RPMI7951 (cell line): ENCODE results near the gene FGF2. TPM values are rescaled to one million over a fixed set of nuclear protein-coding genes. Genes with fewer than 3 reads are reported as not detected.
"Not testable (repeated sequence)": the region's sequence is repeated elsewhere in the genome, so short reads cannot be mapped to it uniquely, and the experiment has no call there.

ENCODE experiments used
- DNase-seq: peaks from one replicate; pipeline ENCODE4 v3.0.0-alpha.2; 2012; ENCODE audit warnings: low read depth
- total RNA-seq: library from RNA; depleted of rRNA; stranded (reverse); fragments of >200 nt; shearing (Covaris generic); gene quantifications from 2 replicates; pipeline ENCODE4 v1.2.3, GENCODE V29; 2014

FGF2 gene
- total RNA-seq, 1 experiment from 2014 or later = 4.1 TPM

DNA sequence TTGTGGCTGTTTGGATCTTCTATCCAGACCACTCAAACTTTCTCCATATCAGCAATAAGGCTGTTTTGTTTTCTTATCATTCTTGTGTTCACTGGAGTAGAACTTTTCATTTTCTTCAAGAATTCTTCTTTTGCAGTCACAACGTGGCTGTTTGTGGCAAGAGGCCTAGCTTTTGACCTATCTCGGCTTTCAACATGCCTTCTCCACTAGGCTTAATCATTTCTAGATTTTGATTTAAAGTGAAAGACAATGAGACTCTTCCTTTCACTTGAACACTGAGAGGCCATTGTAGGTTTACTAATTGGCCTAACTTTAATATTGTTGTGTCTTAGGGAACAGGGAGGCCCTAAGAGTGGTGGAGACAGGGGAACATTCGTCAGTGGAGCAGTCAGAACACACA, 19.1 kb downstream of the FGF2 start:
- no peak for DNase-seq

DNA sequence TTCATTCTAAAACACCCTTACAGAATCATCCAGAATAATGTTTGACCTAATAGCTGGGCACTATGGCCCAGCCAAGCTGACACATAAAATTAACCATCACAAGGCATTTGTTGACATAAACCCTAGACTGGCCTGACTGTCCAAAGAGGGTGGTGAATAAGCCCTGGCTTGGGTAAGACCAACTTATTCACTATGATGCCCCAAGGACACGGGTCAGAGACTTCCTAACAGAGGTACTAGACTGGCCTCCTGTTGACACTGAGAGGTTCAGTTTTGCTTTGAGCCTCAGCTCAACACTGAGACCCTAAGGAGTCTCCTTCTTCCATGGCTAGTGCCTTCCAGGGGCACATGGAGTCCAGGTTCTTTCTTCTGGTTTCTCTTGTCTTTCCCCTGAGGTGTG, 21.3 kb downstream of the FGF2 start:
- DNase-seq = no peak

GRCh38 chr4:122849789-122850188, 23.2 kb downstream of the FGF2 start:
- DNase-seq = not testable (repeated sequence)

- DNase-seq = no peak
Observed at GRCh38 chr4:122851568-122851967, 24.9 kb downstream of the FGF2 start.

- DNase-seq = peak; percentile 28
Observed at GRCh38 chr4:122854447-122855352, 28.1 kb downstream of the FGF2 start.

DNA sequence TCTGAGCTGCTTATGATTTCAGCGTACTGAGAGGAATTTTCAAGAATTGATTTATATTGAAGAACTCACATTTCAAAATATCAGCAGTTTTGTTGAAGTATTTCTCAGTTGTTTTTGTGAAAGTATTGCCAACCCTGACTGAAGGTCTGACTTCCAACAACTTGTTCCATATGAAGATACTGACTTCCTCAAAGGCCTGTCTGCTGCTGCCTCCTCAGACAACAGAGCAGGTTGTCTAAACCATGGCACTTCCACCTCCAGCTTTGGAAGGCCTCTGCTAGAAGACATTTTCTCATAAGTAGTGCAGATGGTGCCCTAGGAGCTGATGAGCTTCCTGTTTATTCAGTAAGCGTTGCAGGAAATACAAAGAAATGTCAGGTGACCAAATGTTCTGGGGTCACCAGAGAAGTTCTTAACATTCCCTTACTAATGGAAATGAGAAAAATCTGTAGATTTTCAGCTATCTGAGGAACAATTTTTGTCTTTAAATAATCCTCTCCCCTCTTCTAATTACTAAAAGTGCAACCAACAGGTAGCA, 28.8 kb downstream of the FGF2 start:
- no peak for DNase-seq

GRCh38 chr4:122857160-122857559, 30.5 kb downstream of the FGF2 start:
- DNase-seq = no peak

DNA sequence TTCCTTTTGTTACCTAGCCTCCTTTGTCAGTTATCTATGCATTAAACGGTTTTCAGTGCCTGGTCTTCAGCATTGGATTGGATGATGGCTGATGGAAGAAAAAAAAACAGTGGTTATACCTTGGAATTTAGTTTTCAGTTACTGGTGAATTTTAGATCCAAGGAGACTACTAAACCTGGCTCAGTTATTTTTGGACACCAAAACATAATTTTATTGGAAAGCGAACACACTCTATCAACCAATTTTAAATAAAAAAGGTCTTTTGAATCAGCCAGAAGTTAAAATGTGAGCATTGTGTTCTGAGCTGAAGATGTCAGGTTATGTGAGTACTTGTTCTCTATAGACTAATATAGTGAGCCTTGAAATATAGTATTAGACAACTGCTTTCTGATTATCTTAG, 32.1 kb downstream of the FGF2 start:
- no peak for DNase-seq

DNA sequence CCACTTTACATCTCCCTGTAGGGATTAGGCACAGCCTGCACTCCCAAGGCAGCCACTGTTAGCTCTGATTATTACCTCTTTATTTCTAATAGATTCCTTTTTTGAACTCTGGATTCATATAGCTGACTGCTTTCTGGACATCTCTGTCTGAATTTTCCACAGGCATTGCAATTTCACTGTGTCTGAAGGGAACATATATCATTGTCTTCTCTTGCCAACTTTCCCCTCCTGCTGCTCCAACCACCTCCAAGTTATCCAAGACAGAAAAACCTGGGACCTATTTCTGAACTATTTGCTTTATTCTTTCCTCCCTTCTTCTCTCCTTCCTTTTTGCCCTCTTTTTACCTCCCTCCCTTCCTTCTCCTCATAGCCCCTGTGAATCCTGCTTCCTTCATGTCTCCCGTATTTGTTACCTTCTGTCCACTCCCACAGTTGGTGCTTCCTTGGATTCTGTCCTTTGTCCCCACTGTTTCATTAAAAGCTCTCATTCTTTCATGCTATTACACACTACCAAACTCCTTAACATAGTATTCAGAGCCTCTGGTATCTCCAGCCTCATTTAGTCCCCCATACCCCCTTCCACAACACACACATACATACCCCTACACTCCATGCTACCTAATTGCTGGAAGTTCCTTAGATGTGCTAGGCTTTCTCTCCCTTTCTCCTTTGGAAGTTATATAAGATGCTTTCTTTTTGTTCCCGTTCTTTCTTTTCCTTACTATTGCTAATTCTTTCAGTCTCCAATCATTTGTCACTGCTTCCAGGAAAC, 34.7 kb downstream of the FGF2 start:
- DNase-seq = no peak

DNA sequence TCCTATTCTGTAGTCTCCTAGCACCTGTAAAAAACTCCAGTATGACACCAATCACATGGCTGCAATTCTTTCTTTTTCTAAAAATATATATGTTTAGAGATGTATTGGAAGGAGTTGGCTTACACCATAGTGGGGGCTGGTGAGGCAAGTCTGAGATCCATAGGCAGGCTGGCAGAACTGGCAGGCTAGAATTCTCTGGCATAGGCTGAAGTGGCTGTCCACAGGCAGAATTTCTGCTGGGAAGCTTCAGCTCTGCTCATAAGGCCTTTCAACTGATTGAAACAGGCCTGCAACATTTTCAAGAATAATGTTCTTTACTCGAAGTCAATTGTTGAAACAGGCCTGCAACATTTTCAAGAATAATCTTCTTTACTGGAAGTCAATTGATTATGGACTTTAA, 37.0 kb downstream of the FGF2 start:
- DNase-seq = no peak

DNA sequence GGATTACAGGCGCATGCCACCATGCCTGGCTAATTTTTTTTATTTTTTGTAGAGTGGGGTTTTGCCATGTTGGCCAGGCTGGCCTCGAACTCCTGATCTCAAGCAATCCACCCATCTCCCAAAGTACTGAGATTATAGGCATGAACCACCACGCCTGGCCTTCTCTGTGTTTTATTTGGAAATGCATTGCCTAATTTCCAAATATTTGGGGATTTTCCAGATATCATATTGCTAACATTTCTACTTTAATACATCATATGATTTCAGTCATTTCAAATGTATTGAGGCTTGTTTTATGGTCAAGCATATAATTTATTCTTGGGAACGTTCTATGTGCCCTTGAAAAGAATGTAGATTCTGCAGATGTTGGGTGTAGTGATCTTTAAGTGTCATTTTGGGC, 38.8 kb downstream of the FGF2 start:
- no peak for DNase-seq

DNA sequence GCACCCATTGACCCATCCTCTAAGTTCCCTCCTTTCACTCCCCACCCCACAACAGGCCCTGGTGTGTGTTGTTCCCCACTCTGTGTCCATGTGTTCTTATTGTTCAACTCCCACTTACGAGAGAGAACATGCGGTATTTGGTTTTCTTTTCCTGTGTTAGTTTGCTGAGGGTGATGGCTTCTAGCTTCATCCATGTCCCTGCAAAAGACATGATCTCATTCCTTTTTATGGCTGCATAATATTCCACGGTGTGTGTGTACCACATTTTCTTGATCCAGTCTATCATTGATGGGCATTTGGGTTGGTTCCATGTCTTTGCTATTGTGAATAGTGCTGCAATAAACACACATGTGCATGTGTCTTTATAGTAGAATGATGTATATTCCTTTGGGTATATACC, 41.6 kb downstream of the FGF2 start:
- not testable (repeated sequence) for DNase-seq

DNA sequence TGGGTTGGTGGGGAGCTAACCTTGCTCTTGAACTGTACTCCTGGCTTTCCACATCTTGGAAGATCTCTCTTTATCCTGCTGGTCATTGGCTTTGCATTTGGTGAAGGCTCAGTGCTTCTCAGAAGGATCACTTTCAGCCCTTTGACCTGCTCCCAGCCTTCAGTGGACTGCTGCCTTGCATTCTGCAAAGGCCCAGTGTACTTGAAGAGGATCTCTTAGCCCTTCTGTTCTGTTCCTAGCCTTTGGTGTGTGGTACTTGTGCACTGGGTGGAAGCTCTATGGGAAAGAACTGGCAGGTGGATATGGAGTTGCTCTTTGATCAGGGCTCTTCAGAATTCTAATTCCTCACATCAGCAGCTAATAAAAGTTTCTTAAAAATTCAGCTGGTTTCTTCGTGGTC, 46.5 kb downstream of the FGF2 start:
- no peak for DNase-seq

- DNase-seq = peak; percentile 50
Observed at GRCh38 chr4:122873821-122874593, 47.4 kb downstream of the FGF2 start.

- no peak for DNase-seq
Observed at GRCh38 chr4:122875949-122876348, 49.3 kb downstream of the FGF2 start.

- DNase-seq = no peak
Observed at GRCh38 chr4:122876456-122876855, 49.8 kb downstream of the FGF2 start.

GRCh38 chr4:122879001-122879400, 52.4 kb downstream of the FGF2 start:
- DNase-seq = no peak

DNA sequence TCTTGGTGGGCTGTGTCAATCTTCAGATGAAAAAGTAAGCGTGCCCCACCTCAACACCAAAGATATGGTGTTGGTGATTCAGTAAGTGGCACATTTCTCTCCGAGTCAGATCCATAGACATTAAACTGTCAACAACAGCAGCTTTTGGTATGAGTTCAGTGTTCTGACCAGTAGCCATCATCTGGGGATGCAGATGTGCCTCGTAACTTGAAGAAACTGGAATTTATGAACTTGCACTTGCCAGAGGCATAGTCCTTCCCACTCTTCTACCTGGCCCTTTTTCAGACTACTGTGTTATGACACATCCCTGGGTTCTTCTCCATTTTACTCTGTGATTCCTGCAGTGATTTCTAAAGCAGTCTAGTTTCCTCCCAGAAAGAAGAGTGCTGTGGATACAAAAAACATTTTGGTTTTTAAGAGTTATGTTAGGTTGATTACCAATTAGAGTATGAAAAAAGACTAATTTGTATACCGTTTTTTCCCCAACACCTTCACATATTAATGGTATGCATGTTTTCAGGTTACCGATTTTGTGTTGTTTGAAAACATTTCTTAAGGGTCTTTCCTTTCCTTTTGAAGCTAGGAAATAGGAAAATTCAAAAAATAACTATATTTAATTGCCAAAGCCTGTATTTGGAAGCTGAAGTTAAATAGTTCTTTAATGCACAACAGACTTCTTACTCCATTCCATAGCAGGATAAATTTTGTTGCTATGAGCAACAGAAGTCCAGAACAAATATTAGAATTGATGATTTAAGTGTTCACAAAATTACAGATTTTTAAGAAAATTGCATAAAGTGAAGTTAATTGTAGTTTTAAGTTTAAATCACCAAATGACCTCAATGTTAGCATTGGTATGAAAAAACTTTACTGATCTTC, 56.5 kb downstream of the FGF2 start:
- no peak for DNase-seq

- no peak for DNase-seq
Observed at GRCh38 chr4:122884499-122884898, 57.9 kb downstream of the FGF2 start.

DNA sequence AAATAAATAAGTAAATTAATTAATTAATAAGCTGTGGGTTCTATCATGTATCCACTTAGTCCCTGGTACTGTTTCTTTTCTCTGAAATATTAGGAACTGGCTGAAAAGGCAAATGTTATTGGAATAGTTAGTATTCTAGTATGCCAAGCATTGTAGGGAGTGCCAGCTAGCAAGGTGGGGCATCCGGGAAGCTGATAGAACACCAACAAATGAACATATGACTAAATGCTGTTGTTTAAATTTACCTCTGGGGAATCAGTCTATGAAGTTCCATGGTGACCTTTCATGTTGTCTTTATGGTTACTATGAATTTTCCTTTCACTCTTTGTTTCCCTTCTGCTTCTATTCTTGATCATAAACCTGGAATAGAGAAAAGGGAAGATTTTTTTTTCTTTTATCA, 63.1 kb downstream of the FGF2 start:
- DNase-seq = no peak
